Testis (tissue), 2 donors: ENCODE data around the gene TMEM44.

Experiments
- POLR2A ChIP-seq: fragments of 450-650 bp; IDR thresholded peaks from one replicate; pipeline ENCODE4 v1.6.1; 2017; ENCODE audit warnings: antibody characterized with exemption, mild to moderate bottlenecking, moderate library complexity
- TF ChIP-seq, protein P1 (sequence below), 3 experiments: fragments of 450-650 bp in 2 of 3; fragments of 200-600 bp in 1 of 3; sonication (generic) in 1 of 3; IDR thresholded peaks; one replicate each; pipeline ENCODE4 v1.5.1; 2016 to 2019; ENCODE audit warnings: antibody characterized with exemption in 3 of 3, mild to moderate bottlenecking in 2 of 3, moderate library complexity in 1 of 3

GRCh38 chr3:194607592-194608389, 25.4 kb downstream of the TMEM44 start:
- TF ChIP-seq, protein P1, sequence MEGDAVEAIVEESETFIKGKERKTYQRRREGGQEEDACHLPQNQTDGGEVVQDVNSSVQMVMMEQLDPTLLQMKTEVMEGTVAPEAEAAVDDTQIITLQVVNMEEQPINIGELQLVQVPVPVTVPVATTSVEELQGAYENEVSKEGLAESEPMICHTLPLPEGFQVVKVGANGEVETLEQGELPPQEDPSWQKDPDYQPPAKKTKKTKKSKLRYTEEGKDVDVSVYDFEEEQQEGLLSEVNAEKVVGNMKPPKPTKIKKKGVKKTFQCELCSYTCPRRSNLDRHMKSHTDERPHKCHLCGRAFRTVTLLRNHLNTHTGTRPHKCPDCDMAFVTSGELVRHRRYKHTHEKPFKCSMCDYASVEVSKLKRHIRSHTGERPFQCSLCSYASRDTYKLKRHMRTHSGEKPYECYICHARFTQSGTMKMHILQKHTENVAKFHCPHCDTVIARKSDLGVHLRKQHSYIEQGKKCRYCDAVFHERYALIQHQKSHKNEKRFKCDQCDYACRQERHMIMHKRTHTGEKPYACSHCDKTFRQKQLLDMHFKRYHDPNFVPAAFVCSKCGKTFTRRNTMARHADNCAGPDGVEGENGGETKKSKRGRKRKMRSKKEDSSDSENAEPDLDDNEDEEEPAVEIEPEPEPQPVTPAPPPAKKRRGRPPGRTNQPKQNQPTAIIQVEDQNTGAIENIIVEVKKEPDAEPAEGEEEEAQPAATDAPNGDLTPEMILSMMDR (IDR thresholded peaks at IDR 0.05): no peak
- no peak for TF ChIP-seq POLR2A
